Measurements from ENCODE around the gene MRPL39. TPM values are rescaled to one million over a fixed set of nuclear protein-coding genes. Genes with fewer than 3 reads are reported as not detected.

MRPL39 gene
- total and polyA plus RNA-seq, 11 donors: 37.6 to 93.6 (median 50.3) TPM

GRCh38 chr21:25537174-25537573 is 70.1 kb downstream of the MRPL39 start:
- Histone ChIP-seq H3K4me1 (no peaks in the 10 kb centered on the region), H3K36me3 (no peaks in the 10 kb centered on the region), H3K4me3 (no peak overlapping the region), H3K9me3 (peaks cover 0 to 31% (median 14%) of the 10 kb centered on the region in 12 donors), H3K27ac (no peak overlapping the region), H3K27me3 (no peaks in the 10 kb centered on the region)
- no peak for DNase-seq
- intact Hi-C loops (cut with DNase I): no loop called here
- no peak for ATAC-seq
- TF ChIP-seq POLR2A (IDR thresholded peaks at IDR 0.05): no peak
- TF ChIP-seq CTCF (IDR thresholded peaks at IDR 0.05): no peak

GRCh38 chr21:25536752-25537151 is 70.5 kb downstream of the MRPL39 start:
- Histone ChIP-seq H3K27me3 (no peaks in the 10 kb centered on the region), H3K4me1 (no peaks in the 10 kb centered on the region), H3K36me3 (no peaks in the 10 kb centered on the region), H3K4me3 (no peak overlapping the region), H3K27ac (no peak overlapping the region), H3K9me3 (peaks cover 0 to 31% (median 14%) of the 10 kb centered on the region in 12 donors)
- ATAC-seq: no peak
- no peak for DNase-seq
- intact Hi-C loops (cut with DNase I): no loop called here
- TF ChIP-seq CTCF (IDR thresholded peaks at IDR 0.05) (no peak), POLR2A (IDR thresholded peaks at IDR 0.05) (no peak)

- no peak for TF ChIP-seq CTCF (IDR thresholded peaks at IDR 0.05)
- no peak for TF ChIP-seq POLR2A (IDR thresholded peaks at IDR 0.05)
- intact Hi-C loops (cut with DNase I): no loop called here
- WGBS, 4 donors: 78 to 94% (median 87%) methylated on average over 2 of the region's 2 CpGs
- H3K27ac ChIP-seq: no peak overlapping the region
- H3K27me3 ChIP-seq: no peaks in the 10 kb centered on the region
- DNase-seq (no peak), ATAC-seq (no peak)
- no peak overlapping the region for H3K4me3 ChIP-seq
- no peaks in the 10 kb centered on the region for H3K36me3 ChIP-seq
- no peaks in the 10 kb centered on the region for H3K4me1 ChIP-seq
- H3K9me3 ChIP-seq: peaks cover 0 to 31% (median 14%) of the 10 kb centered on the region in 12 donors
Measured at GRCh38 chr21:25535849-25536248, 71.4 kb downstream of the MRPL39 start.

MicroRNAs encoded within 50 kb of the gene (microRNA counts, 767-probe panel; counts per million panel counts)
- microRNA hsa-miR-155-5p: 2,830 to 3,114 counts per million in 2 donors

Other genes starting within 250 kb of the MRPL39 start
- 10 to 100 TPM; 13.1 to 55.7 (median 28.5) TPM for gene JAM2, start 31.8 kb upstream of the MRPL39 start, total RNA-seq
- gene JAM2, start 31.8 kb upstream of the MRPL39 start, polyA plus RNA-seq: 10 to 100 TPM; 12.5 to 19.2 TPM
- gene ATP5PF, start 127.4 kb upstream of the MRPL39 start, total RNA-seq: 100 to 1,000 TPM; 479 to 989 (median 653) TPM
- 1,000 to 10,000 TPM in 1 of 2 donors, 100 to 1,000 TPM in 1; 719 to 1,745 TPM for gene ATP5PF, start 127.4 kb upstream of the MRPL39 start, polyA plus RNA-seq
- gene GABPA, start 127.5 kb upstream of the MRPL39 start, total RNA-seq: 10 to 100 TPM in 8 of 9 donors, 1 to 10 TPM in 1; 9.0 to 20.6 (median 15.6) TPM
- gene GABPA, start 127.5 kb upstream of the MRPL39 start, polyA plus RNA-seq: 1 to 10 TPM; 6.1 to 7.2 TPM